Lower leg skin (tissue), 4 donors: ENCODE results near the gene MUC7. TPM values are rescaled to one million over a fixed set of nuclear protein-coding genes. Genes with fewer than 3 reads are reported as not detected.

Experiments used
- DNase-seq, 2 donors: peaks; one replicate each; pipeline ENCODE4 v3.0.0-alpha.2; 2019; ENCODE audit warnings: low spot score in 2 of 2
- H3K4me3 ChIP-seq: fragments of 200-600 bp; sonication (generic); 2 replicates; pipeline ENCODE4 v1.5.1; 2017; ENCODE audit warnings: mild to moderate bottlenecking, low read depth; ENCODE audit not compliant: poor library complexity, severe bottlenecking
- CTCF ChIP-seq, 3 donors: fragments of 450-650 bp; IDR thresholded peaks; one replicate each; pipeline ENCODE4 v1.5.1; 2016; ENCODE audit warnings: antibody characterized with exemption in 3 of 3, mild to moderate bottlenecking in 3 of 3, moderate library complexity in 2 of 3
- POLR2A ChIP-seq, 2 donors: fragments of 450-650 bp; IDR thresholded peaks; one replicate each; pipeline ENCODE4 v1.6.1; 2016 to 2017; ENCODE audit warnings: antibody characterized with exemption in 2 of 2, mild to moderate bottlenecking in 1 of 2, moderate library complexity in 1 of 2
- WGBS, 2 donors: methylation state at CpG; one replicate each; pipeline ENCODE4 v1.1.5; 2018; 5-methylcytosine and 5-hydroxymethylcytosine counted together
- intact Hi-C: fragments of 100-400 bp; cut with DNase I; formaldehyde crosslinking; loops from one replicate; pipeline ENCODE4 v1.15.0; 2023; ENCODE audit warnings: low total_unique reads
- total RNA-seq, 4 donors: library from RNA; depleted of rRNA; stranded (reverse); fragments of >200 nt; gene quantifications; one replicate each; pipeline ENCODE4 v1.1.0, GENCODE V29; 2016

The MUC7 gene
- total RNA-seq, 4 donors from 2014 or later = 0.21 to 7.3 (median 1.7) TPM

- 61 to 67% methylated on average over 2 of the region's 2 CpGs for WGBS, 2 donors
- intact Hi-C loops = no loop called here
- DNase-seq = no peak
- H3K4me3 ChIP-seq = no peak within 1 kb of the TSS
- no peak for TF ChIP-seq CTCF (IDR thresholded peaks at IDR 0.05)
- no peak for TF ChIP-seq POLR2A (IDR thresholded peaks at IDR 0.05)
These were observed 46.3 kb downstream of the MUC7 start, which contains the start of gene AMTN for GRCh38 chr4:70518269-70518668. TSS of gene AMTN (plus strand) at chr4:70518569. CDS start at chr4:70518778, 209 bp downstream.

GRCh38 chr4:70518716-70519115, 46.7 kb downstream of the MUC7 start:
- no peak for TF ChIP-seq POLR2A (IDR thresholded peaks at IDR 0.05)
- no peak for TF ChIP-seq CTCF (IDR thresholded peaks at IDR 0.05)
- H3K4me3 ChIP-seq = no peak overlapping the region
- no peak for DNase-seq
- intact Hi-C loops = no loop called here
- WGBS, 2 donors = 68 to 76% methylated on average over 3 of the region's 3 CpGs

- no peak for TF ChIP-seq POLR2A (IDR thresholded peaks at IDR 0.05)
- TF ChIP-seq CTCF (IDR thresholded peaks at IDR 0.05) = no peak
- no peak overlapping the region for H3K4me3 ChIP-seq
- peak in 1 of 2 donors; percentile 20 for DNase-seq
- 50 to 54% methylated on average over 7 of the region's 7 CpGs for WGBS, 2 donors
- intact Hi-C loops = no loop called here
These were observed 50.6 kb downstream of the MUC7 start for GRCh38 chr4:70522626-70523025.

GRCh38 chr4:70530997-70531396, 59.0 kb downstream of the MUC7 start:
- WGBS, 2 donors = 72 to 78% methylated on average over 5 of the region's 5 CpGs
- H3K4me3 ChIP-seq = no peak overlapping the region
- TF ChIP-seq CTCF (IDR thresholded peaks at IDR 0.05) = no peak
- TF ChIP-seq POLR2A (IDR thresholded peaks at IDR 0.05) = no peak
- DNase-seq = no peak
- intact Hi-C loops = no loop called here

DNA sequence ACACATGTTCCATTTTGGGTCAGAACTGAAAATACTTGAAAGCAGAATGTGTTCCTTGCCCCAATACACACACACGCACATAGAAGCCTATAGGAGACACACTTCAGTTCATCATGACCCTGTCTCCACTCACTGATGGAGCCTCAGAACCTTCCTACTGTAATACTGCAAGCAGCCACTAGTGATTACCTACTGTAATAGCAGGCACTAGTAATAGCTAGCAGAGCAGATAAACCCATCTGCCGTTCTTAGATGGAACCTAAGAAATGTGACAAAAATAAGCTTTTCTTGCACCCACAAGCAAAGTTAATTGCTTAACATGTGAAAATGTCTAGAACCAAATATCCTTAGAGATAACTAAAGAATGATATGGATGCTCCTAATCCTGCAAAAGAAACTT, 60.0 kb downstream of the MUC7 start:
- WGBS, 2 donors = 65 to 91% methylated on average over 2 of the region's 2 CpGs
- intact Hi-C loops = no loop called here
- TF ChIP-seq CTCF (IDR thresholded peaks at IDR 0.05) = no peak
- no peak for TF ChIP-seq POLR2A (IDR thresholded peaks at IDR 0.05)
- DNase-seq = no peak
- no peak overlapping the region for H3K4me3 ChIP-seq

Other genes starting within 250 kb of the MUC7 start
- gene FDCSP, start 246.1 kb upstream of the MUC7 start, total RNA-seq = not detected
- not detected for gene CSN3, start 229.6 kb upstream of the MUC7 start, total RNA-seq
- not detected for gene CABS1, start 137.2 kb upstream of the MUC7 start, total RNA-seq
- not detected for gene SMR3A, start 111.4 kb upstream of the MUC7 start, total RNA-seq
- not detected for gene SMR3B, start 89.1 kb upstream of the MUC7 start, total RNA-seq
- 1 to 10 TPM in 1 of 4 donors, not detected in 3; 1.4 TPM for gene OPRPN, start 74.3 kb upstream of the MUC7 start, total RNA-seq
- gene AMTN, start 46.4 kb downstream of the MUC7 start, total RNA-seq = 1 to 10 TPM in 2 of 4 donors, under 1 TPM in 1, not detected in 1; 0.26 to 1.9 (median 1.3) TPM
- gene AMBN, start 120.1 kb downstream of the MUC7 start, total RNA-seq = under 1 TPM in 1 of 4 donors, not detected in 3; 0.68 TPM
- under 1 TPM in 1 of 4 donors, not detected in 3; 0.06 TPM for gene ENAM, start 156.5 kb downstream of the MUC7 start, total RNA-seq
- 1 to 10 TPM; 1.7 to 5.9 (median 2.4) TPM for gene JCHAIN, start 194.3 kb downstream of the MUC7 start, total RNA-seq
- 10 to 100 TPM; 12.6 to 32.8 (median 17.6) TPM for gene UTP3, start 216.3 kb downstream of the MUC7 start, total RNA-seq
- gene RUFY3, start 249.8 kb downstream of the MUC7 start, total RNA-seq = 10 to 100 TPM; 54.2 to 88.9 (median 65.7) TPM